Measurements from ENCODE around the gene MAP2K4.

- peak in 1 of 6 experiments; percentile 18 for TF ChIP-seq CTCF (IDR thresholded peaks at IDR 0.05)
- peak in 3 of 4 donors; percentile 94 to 100 (median 98) for TF ChIP-seq POLR2A (IDR thresholded peaks at IDR 0.05)
Measured at GRCh38 chr17:11997147-11997971, 23.3 kb upstream of the MAP2K4 start, which contains the start of gene ZNF18.
